NCI-H2227 (cell line): ENCODE results near the gene PACSIN1.

ENCODE experiments used
- DNase-seq: peaks from one replicate; lab custom pipeline; 2025; ENCODE audit not compliant: unreplicated experiment; lab: John Stamatoyannopoulos, UW

Gene PACSIN1

GRCh38 chr6:34465531-34466241, at the start of gene PACSIN1:
TSS of gene PACSIN1 (plus strand) at chr6:34466076. CDS start at chr6:34526306, 60,230 bp downstream.
- DNase-seq = peak; percentile 67

GRCh38 chr6:34416877-34417371, 49.0 kb upstream of the PACSIN1 start:
- no peak for DNase-seq

GRCh38 chr6:34418367-34418766, 47.5 kb upstream of the PACSIN1 start:
- no peak for DNase-seq

- no peak for DNase-seq
These were observed 42.6 kb upstream of the PACSIN1 start for GRCh38 chr6:34423254-34423653.

- no peak for DNase-seq
These were observed 41.4 kb upstream of the PACSIN1 start for GRCh38 chr6:34424200-34425131.

- no peak for DNase-seq
These were observed 40.8 kb upstream of the PACSIN1 start for GRCh38 chr6:34425132-34425497.

- DNase-seq = peak; percentile 96
These were observed 40.1 kb upstream of the PACSIN1 start, which contains the start of gene RPS10 for GRCh38 chr6:34425498-34426410. TSS of gene RPS10 (minus strand) at chr6:34426069. CDS start at chr6:34425221, 848 bp downstream.

GRCh38 chr6:34435916-34436315, 30.0 kb upstream of the PACSIN1 start:
- no peak for DNase-seq

- DNase-seq = no peak
These were observed 28.9 kb upstream of the PACSIN1 start for GRCh38 chr6:34436803-34437643.

- no peak for DNase-seq
These were observed 28.3 kb upstream of the PACSIN1 start for GRCh38 chr6:34437644-34437970.

GRCh38 chr6:34438705-34439104, 27.2 kb upstream of the PACSIN1 start:
- DNase-seq = no peak

- no peak for DNase-seq
These were observed 26.4 kb upstream of the PACSIN1 start for GRCh38 chr6:34439442-34439841.

- no peak for DNase-seq
These were observed 24.4 kb upstream of the PACSIN1 start for GRCh38 chr6:34441526-34441925.

GRCh38 chr6:34445313-34445860, 20.5 kb upstream of the PACSIN1 start:
- DNase-seq = no peak

- no peak for DNase-seq
These were observed 18.5 kb upstream of the PACSIN1 start for GRCh38 chr6:34447386-34447785.

- DNase-seq = no peak
These were observed 18.0 kb upstream of the PACSIN1 start for GRCh38 chr6:34447910-34448309.

GRCh38 chr6:34451192-34451591, 14.7 kb upstream of the PACSIN1 start:
- no peak for DNase-seq

GRCh38 chr6:34455831-34456230, 10.0 kb upstream of the PACSIN1 start:
- no peak for DNase-seq

GRCh38 chr6:34457382-34457741, 8.5 kb upstream of the PACSIN1 start:
- DNase-seq = no peak
